GM19035 (cell line): ENCODE data around the gene ARID3C.

ENCODE experiments used
- ATAC-seq: cut with Tn5 transposase; IDR thresholded peaks from one replicate; pipeline ENCODE4 v1.9.1; 2021; ENCODE audit not compliant: unreplicated experiment

ARID3C gene

DNA sequence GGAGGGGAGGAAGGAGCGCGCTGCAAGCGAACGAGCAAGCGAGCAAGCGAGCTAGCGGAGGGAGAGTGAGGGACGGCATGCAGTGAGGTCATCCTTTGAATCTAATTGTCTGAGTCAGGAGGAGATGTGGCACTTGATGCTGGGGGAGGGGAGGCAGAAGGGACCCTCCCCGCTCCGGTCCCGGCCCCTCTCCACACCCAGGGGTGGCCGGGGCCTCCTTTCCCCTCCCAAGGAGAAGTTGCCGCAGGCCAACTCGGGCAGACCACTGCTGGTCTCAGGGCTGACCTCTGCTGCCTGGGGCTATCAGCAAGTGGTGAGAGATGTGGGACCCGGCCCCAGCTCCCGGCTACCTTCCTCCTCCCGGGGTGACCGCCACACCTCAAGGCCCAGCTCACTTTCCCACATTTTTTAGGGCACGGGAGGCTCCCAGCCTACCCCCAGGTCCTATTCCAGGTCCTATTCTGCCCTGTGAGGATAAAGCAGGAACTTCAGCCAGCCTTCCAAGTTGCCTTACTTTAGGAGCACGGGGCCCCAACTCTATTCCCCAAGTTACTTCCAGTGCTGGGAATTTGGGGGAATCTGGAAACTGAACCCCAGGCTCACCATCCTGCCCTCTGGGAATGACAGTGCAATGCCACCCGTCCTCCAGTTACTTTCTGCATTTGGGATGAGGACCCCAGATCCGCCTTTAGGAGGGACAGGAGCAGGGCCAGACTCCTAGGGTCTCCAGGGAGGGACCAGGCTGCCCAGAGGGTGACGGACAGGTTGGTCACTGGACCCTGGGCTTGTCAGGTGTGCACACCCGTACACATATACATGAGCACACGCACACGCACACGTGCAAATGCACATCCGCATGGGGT, 50.4 kb downstream of the ARID3C start:
- ATAC-seq = no peak

DNA sequence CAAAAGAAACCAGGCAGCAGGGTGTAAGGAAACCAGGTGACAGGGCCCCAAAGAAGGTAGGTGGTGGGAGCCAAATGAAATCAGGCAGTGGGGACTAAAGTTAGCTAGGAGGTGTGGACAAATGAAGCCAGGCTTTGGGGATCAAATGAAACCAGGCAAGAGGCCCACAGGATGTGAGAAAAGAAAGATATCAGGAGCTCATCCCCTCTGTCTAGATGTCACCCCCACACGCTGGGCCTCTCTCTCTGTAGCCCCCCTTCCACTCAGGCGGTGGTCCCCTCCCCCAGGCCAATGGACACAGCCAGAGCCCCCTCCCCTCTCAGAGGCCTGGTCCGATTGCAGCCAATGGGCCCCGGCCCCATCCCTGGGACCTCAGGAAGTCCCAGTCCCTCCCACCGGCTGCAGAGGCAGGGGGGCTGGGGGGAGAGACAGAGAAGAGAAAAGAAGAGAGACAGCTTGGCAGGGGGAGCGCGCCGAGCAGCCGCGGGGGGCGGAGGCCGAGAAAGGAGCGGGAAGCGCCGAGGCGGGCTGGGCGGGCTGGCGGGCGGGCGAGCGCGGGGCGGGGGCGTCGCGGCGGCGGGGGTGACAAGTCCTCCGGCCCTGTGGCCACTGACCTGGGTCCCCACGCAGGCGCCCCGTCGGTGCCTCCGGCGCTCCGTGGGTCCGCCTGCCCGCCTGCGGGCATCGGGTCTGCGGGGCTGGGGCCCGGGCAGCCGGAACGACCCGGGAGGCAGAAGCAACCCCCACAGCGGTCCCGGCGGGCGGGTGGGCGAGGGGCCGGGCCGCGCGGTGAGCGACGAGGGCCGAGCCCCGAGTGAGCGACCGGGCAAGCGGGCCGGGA, 51.2 kb downstream of the ARID3C start:
- ATAC-seq = no peak

DNA sequence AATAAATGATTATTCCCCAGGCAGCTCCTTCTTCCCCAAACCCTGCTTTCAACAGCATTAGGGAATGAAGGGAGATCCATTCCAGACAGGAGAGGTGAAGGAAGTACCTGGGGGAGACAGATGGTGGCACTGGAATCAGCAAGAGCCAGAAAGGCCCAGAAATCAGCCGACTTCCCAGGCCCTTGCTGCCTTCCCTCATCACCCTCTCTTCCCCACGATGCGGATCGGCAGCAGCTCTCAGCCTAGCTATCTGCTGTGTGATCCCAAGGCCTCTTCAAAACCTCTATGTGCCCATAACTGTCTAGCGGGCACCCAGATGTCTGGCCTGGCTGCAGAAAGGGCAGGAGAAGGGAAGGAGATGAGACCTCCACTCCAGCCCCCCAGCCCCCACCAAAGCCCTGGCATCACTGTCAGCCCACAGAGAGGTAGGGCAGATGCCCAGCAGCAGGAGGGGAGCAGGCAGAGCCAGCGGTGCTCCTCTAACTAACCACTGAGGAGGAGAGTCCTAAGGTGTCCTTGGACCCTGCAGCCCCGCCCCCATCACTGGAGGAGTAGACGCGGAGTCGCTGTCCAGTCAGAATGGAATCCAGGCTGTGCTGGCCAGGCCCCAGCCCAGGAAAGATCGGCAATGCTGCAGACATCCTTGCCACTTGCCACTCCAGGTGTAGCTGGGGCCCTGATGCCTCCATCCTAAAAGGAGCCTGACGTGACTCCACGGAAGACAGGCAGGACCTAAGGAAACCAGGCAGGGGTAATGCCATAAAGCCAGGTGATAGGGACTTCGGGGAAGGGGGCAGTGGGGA, 52.1 kb downstream of the ARID3C start:
- ATAC-seq = no peak

DNA sequence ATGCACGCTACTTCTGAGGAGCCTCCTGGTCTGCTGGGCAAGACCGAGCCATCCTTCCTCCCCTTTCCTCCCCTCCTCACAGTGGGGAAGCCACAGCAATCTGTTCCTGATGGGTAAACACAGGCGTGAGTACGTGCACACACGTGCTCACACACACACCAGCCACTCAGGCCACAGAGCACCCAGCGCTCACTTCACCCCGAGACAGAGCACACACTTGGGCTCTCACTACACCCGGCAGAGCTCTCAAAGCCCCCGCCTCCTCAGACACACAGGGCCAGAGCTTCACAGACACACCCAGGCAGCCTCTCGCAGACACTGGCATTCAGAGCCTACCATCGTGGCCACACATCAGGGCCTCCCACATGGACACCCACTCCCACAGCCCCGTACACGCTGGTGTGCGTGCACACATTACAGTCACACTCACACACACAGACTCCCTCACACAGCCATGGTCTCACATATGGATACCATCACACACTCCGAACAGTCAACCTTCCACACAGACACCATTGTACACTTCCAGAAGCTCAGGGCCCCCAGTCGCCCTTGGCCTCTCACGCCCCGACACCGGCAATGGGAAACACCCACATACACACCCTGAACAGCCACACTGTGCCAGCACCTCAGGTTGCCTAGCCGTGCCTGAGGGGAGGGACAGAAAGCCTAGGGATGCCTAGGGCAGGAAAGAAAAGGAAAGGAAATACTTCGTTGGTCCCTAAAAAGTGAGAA, 52.8 kb downstream of the ARID3C start:
- ATAC-seq = no peak

DNA sequence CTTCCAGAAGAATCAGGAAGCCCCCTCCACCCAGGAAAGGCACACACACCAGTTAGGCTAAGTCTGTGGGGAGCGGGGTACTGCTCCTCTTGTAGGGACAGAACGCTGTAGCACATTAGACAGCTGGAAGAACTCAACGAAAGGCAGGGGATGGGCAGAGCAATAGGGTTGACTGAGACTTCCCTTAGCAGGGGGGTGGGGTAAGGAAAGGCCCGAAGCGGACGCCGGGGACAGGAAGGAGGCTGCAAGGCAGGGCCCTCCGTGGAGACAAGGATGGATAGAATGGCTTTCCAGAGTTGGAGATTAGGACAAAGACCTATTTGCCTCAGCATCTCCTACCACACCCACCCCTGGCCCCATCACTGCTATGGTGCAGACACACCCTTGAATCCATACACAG, 53.6 kb downstream of the ARID3C start:
- ATAC-seq = no peak

DNA sequence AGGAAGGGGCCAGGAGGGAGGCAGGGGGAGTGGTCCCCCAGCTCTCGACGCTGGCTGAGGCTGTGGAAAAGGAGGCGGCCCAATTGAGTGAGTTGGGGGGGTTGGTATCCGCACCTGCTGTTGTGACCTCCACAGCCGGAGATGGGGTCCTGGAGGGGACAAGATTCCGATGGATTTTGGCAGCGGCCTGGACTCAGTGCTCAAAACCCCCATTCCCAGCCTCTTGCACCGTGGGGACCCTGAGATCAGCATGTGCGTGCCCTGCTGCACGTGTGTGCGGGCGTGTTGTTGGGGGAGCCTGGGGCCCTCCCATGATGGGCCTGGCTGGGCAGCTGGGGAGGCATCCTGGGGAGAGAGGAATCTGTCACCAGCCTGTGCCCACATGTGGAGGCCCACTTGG, 54.3 kb downstream of the ARID3C start:
- no peak for ATAC-seq

DNA sequence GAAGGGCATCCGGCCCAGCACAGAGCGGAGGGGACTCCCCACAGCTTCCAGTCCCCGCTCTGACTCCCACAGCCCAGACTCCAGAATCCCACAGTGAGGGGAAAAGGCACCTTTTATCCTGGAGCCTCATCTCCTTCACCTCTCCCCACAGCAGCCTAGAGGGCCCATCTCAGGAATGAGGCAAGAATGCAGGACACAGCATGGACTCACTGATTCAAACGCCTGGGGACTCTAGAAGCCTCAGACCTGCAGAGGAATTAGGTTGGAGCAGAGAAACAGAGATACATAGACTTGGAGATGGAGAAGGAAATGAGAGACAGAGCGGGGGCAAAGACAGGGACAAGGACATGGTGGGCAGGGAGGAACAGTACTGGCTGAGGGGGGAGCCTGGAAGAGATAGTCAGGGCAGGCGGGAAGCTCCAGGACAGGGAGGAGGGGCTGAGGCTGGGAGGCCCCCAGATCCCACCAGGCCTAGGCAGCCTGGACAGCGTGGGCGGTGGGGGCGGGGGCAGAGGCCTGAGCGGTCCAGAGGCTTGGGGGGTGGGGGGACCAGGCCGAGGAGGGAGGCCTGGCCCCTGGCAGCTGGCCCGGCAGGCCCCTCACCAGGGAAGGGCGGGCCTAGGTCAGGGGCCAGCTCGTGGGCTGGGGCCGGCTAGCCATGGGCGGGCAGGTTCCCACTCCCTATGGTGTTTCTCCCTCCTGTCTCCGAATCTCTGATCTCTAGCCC, 55.1 kb downstream of the ARID3C start:
- ATAC-seq = no peak

DNA sequence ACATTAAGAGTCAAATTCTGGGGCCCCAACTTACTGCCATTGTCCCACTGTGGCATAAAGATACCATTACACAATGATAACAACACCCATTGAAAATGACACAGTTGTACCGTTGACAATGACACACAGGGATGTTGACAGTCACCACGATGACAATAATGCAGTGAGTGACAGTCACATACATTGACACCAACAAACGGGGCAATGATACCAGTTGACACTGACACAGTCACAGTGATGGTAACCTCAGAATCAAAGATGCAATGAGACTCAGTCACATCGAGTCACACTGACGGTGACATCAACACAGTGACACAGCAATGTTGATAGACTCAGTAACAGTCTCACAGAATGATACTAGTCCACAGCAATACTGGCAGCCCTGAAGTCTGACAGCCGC, 56.2 kb downstream of the ARID3C start:
- ATAC-seq = no peak

DNA sequence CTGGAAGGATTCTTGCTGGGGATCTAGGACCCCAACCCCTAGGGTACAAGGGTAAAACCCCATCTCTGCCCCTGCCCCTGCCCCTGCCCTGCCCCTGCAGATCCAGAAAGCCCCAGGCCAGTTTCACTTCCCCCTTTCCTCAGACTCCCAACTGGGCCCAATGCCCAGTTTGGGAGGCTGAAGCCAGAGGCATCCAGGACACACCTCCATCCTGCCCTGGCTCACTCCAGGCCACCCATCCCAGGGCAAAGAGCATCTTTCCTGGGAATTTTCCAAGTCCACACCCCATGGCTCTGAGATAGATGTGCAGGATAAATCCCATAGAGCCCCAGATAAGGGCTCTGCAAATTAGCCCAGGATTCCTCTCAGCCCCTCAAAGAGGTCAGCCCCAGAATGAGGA, 56.8 kb downstream of the ARID3C start:
- ATAC-seq = no peak

DNA sequence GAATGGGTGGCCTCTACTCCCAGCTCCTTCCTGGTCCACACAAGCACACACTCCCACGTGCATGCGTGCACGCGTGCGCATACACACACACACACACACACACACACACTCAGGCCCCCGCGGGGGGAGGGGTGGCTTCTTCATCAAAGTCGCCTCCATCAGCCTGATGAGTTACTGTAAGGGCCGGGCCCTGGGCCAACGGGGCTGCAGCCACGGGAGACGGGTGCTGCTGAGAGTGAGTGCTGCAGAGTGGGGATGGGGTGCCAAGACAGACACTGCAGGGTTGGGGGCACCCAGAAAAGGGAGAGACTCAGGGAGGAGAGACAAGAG, 57.4 kb downstream of the ARID3C start:
- no peak for ATAC-seq
